ENCODE measurements around the gene DLL3. TPM values are rescaled to one million over a fixed set of nuclear protein-coding genes. Genes with fewer than 3 reads are reported as not detected.

DLL3 gene
- polyA plus RNA-seq, 12 donors: 0.08 to 0.25 (median 0.16) TPM; not detected in 3

DNA sequence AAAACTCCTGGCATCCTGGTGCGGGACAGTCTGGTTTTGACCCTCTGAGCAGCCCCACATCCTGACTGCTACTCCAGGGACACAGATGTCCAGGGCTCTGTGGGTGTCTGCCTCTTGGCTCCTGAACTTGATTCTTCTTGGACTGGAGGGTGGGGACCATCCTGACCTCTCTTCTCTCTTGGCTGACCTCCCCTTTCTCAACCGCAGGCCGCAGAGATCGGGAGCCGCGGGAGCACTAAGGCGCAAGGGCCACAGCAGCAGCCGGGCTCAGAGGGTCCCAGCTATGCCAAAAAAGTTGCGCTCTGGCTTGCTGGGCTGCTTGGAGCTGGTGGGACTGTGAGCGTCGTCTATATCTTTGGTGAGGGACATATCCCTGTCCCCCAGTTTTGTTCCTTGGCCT, 17.1 kb upstream of the DLL3 start:
- DNase-seq: no peak

DNA sequence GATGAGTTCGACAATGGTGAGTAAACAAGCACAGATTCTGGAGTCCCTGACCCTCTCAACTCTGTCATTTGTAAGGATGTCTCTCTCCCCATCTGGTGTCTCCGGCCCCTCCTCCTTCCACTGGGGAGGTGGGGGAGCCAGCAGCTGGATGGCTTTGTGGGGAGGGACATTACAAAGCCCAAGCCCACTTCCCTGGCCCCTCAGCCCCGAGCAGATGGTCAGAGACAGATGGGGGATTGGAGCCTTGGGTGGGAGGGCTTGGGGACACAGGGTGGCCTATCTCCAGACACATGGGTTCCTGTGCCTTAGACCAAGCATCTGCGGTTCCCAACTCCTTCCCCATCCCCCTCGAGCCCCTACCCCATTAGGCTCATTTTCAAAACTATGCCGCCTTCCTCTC, 15.6 kb upstream of the DLL3 start:
- no peak for DNase-seq

DNA sequence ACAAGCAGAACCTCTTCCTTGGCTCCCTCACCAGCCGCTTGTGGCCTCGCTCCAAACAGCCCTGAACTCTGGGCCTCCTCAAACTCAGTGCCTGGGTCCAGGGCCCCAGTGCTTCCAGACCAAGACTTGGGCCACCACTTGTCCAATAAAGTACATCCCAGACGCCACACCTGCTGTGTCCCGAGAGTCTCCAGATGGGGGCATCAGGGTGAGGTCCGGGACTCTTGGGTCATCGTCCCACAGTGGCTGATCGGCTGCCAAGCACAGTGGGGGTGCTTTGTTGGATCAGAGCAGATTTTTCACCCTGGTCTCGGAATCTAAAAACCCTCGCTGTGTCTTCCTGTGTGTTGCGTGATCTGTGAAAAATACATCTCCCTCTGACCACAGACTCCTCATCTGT, 9.0 kb upstream of the DLL3 start:
- no peak for DNase-seq

DNA sequence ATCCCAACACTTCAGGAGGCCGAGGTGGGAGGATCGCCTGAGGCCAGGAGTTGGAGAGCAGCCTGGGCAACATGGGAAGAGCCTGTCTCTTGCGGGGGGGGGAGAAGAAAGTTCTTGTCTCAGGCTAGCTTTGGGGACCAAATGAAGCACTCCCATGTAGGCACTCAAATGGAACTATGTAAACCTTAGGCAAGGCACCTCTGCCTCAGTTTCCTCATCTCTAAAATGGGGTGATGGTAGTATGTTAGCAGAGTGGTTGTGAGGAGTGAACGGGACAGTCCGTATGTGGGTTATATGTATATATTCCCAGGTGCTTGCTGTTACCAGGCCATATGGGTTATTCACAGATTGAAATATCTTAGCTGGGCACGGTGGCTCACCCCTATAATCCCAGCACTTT, 6.5 kb upstream of the DLL3 start:
- DNase-seq: no peak

DNA sequence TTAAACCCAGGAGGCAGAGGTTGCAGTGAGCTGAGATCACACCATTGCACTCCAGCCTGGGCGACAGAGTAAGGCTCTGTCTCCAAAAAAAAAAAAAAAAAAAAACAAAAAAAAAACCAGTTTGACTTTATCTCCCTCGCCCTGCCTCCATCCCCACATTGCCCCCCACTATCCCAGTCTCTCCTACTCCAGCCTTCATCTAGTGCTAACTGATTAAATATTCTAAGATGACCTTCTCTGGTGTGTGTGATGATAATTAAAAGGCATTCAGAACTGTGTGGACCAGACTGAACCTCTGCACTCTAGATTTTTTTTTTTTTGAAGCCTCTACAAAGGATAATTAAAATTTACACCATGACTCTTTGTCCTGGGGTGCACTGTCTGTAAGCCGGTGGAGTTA, 6.0 kb upstream of the DLL3 start:
- DNase-seq: no peak

DNA sequence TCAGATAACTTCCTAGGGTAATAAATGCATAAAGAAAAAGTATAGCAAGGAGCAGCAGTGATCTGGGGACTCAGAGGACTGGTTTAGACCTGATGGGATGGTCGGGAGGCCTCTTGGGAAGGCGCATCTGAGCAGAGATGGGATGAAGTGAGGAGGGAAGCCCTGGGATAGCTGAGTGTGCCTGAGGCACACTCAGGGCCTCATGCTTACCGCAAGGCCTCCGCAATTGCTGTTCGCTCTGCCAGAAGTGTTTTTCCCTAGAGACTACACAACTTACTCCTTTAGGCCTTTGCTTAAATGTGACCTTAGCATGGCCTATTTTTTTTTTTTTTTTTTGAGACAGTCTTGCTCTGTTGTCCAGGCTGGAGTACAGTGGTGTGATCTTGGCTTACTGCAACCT, 4.1 kb upstream of the DLL3 start:
- no peak for DNase-seq

DNA sequence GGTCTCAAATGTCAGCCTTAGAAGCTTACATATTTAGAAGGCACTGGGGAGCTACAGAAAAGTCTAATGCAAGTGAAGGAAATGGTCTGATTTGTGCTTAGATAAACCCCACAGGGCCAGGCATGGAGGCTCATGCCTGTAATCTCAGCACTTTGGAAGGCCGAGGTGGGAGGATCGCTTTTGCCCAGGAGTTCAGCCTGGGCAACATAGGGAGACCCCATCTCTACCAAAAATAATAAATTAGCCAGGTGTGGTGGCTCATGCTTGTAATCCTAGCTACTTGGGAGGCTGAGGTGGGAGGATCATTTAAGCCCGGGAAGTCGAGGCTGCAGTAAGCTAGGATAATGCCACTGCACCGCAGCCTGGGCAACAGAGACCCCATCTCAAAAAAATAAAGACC, 2.7 kb upstream of the DLL3 start:
- DNase-seq: no peak

DNA sequence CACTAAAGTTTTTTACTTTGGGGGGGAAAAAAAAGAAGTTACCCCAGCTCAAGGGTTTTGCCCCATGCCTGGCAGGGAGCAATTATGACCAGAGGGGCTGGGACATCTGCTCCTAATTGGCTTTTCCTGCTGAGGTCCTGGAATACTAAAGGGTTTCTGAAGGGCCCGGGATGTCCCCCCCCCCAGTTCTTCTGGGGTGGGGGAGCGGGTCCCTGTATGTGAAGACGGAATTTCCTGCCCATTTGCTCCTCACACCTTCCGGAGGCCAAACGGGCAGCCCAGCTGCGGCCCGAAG, 1.1 kb upstream of the DLL3 start:
- no peak for DNase-seq

DNA sequence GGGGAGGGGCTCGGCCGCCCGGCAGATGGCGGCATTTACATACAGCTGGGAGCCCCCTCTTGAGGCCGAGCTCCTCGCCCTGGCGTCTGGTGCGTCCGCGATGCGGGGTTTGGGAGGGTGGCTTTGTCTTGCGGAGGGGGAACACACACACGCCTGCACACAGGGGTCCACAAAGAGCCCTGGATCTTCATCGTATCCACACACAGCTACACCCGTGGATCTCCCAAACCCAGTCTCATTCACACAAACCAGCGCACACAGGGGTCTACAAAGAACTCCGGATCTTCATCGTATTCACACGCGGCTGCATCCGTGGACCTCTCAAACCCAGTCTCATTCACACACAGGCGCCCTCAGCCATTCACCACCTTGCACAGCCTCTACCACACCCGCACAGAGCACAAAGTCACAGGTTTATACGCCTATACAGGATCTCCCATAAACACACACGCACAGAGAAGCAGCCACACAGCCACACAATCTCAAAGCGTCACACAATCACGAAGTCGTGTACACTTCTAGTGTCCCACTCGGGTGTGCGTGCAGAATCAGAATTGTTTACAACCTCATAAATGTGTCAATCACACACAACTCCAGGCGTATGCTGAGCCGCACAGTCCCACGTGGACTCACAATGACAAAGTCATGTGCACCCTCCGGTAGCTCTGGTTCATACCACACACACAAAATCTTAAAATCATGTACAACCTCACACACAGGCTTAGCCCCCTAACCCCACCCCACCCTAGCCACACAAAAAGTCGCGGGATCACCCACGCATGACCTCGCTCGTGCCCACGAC, 550 bp upstream of the DLL3 start:
- DNase-seq: no peak

DNA sequence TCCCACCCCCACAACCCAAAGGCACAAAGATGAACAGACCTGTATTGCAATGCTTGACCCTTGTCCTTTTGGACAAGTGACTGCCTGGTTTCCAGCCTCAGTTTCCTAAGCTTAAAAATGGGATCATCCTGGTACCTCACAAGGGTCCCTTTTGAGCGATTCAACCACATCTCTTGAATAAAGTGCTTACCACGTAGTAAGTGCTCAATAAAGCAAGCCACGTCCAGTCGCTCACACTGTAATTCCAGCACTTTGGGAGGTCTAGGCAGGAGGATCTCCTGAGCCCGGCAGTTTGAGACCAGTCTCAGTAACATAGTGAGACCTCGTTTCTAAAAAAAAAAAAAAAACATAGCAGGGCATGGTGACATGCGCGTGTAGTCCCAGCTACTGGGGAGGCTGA, 1.2 kb downstream of the DLL3 start:
- DNase-seq: no peak

DNA sequence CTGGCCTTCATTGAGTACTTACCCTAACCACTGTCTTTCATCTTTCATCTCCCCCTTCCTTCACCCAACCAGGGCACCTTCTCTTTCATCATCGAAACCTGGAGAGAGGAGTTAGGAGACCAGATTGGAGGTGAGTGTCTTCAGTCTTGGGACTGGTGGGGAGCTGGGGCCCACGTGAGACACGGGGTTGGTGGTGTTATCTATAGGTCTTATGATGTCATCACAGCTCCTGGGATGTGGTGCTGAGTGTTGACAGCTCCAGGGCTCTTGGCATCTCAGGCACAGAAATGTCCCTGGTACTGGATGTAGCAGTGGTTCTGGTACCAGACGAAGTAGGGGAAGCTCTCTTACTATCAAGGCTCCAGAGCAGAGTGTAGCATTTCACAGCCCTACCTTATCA, 1.8 kb downstream of the DLL3 start:
- DNase-seq: no peak

DNA sequence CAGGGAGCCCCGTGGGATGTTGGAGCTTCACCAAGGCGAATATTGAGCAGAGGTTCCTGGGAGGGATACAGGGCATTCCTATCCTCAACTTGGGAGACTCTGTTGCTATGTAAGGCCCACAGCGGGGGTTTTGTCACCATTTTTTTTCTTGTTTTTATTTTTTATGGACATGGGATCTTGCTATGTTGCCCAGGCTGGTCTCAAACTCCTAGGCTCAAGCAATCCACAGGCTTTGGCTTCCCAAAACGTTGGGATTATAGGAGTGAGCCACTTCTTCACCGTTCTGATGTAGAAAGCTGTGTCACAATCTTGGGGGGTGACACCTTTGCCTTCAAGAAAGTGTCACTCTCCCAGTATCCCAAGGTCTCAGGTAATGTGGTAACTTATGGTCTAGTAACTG, 2.6 kb downstream of the DLL3 start:
- no peak for DNase-seq

DNA sequence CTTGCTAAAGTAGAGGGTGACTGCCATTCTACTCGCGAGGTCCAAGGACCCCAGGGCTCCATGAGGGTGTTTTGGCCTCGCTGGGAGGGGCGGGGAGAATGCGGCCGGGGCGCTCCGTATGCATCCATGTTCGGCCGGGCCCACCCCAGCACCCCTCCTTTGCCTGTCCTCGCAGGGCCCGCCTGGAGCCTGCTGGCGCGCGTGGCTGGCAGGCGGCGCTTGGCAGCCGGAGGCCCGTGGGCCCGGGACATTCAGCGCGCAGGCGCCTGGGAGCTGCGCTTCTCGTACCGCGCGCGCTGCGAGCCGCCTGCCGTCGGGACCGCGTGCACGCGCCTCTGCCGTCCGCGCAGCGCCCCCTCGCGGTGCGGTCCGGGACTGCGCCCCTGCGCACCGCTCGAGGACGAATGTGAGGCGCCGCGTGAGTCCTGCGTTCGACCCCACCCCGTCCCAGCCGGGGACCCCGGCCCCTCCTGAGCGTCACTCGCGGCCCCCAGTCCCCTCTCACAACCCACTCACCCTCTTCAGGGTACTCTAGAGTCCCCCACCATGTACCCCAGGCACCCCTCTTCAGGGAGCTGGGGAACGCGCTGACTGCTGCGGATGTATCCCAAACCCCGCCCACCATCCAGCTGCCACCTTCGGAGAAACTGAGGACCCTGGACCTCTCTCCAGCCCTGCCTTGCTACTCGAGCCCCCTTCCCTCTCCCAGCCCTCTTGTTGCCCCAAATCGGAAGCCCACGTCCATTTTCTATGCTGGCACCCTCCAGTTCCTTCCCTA, 4.1 kb downstream of the DLL3 start:
- DNase-seq: peak; percentile 59

DNA sequence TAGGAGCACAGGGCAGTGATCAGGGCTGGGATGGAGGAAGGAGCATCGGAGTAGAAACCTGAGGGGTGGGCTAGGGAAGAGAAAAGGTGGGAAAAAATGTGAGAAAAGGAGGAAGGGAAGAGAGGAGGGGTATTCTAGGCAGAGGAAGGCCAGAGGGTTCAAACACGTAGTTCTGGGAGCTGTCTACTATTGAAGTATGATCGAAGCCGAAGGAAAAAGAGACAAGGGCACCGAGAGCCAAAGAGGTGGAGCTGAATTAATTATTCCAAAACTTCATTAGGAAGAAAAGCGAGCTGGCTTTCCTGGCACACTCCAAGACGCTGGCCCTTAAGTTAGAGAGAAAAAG, 7.8 kb downstream of the DLL3 start:
- no peak for DNase-seq

DNA sequence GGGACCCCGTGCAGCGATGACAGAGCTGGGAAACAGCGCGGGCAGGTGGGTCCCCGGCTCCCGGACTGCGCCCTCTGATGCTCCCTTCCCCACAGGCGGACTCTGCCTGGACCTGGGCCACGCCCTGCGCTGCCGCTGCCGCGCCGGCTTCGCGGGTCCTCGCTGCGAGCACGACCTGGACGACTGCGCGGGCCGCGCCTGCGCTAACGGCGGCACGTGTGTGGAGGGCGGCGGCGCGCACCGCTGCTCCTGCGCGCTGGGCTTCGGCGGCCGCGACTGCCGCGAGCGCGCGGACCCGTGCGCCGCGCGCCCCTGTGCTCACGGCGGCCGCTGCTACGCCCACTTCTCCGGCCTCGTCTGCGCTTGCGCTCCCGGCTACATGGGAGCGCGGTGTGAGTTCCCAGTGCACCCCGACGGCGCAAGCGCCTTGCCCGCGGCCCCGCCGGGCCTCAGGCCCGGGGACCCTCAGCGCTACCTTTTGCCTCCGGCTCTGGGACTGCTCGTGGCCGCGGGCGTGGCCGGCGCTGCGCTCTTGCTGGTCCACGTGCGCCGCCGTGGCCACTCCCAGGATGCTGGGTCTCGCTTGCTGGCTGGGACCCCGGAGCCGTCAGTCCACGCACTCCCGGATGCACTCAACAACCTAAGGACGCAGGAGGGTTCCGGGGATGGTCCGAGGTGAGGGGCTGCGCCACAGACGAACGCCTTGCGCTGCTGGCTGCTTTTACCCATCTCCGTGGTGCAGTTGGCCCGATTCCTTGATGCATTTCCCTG, 8.4 kb downstream of the DLL3 start:
- no peak for DNase-seq

DNA sequence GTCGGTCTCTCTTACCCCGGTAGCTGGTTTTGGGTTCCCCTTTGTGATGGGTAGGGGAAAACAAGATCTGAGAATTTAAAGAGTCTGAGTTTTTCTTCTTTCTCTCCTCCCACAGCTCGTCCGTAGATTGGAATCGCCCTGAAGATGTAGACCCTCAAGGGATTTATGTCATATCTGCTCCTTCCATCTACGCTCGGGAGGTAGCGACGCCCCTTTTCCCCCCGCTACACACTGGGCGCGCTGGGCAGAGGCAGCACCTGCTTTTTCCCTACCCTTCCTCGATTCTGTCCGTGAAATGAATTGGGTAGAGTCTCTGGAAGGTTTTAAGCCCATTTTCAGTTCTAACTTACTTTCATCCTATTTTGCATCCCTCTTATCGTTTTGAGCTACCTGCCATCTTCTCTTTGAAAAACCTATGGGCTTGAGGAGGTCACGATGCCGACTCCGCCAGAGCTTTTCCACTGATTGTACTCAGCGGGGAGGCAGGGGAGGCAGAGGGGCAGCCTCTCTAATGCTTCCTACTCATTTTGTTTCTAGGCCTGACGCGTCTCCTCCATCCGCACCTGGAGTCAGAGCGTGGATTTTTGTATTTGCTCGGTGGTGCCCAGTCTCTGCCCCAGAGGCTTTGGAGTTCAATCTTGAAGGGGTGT, 9.1 kb downstream of the DLL3 start:
- DNase-seq: no peak

DNA sequence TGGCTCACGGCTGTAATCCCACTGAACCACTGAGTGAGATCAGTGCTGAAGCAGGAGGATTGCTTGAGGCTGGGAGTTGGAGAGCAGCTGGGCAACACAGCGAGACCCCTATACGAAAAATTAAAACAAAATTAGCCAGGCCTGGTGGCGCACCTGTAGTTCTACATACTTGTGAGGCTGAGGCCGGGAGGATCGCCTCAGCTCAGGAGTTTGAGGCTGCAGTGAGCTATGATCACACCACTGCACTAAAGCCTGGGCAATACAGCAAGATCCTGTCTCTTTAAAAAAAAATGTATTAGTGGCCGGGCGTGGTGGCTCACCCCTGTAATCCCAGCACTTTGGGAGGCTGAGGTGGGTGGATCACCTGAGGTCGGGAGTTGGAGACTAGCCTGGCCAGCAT, 9.9 kb downstream of the DLL3 start:
- no peak for DNase-seq

DNA sequence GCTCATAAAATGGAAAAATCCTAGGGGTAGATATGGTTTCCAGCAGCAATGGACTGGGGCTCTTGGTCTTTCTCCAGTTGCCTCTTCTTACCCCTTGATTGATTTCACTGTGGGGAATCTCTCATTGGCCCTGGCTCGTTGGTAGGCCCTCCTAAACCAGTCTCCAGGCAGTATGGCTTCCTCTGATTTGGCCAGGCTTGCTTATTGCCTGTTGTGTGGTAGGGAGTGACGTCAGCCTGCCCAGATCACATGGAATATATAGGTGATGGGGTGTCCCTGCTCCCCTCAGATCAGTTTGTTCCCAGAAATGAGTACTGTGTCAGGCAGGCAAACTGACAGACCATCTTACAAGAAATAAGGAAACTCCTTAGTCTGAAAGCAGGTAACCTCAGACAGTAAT, 10.5 kb downstream of the DLL3 start:
- DNase-seq: no peak

DNA sequence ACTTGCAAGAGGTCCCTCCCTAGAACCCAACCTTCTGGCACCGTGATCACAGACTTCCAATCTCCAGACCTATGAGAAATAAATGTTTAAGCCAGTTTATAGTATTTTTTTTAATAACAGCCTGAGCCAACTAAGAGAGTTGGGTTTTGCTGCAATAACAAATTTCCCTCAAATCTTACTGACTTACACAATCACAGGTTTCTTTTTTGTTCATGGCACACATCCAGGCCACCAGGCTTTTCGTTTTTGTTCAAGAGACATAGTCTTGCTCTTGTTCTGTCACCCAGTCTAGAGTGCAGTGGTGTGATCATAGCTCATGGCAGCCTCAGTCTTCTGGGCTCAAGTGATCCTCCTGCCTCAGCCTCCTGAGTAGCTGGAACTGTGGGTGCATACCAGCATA, 14.2 kb downstream of the DLL3 start:
- no peak for DNase-seq

DNA sequence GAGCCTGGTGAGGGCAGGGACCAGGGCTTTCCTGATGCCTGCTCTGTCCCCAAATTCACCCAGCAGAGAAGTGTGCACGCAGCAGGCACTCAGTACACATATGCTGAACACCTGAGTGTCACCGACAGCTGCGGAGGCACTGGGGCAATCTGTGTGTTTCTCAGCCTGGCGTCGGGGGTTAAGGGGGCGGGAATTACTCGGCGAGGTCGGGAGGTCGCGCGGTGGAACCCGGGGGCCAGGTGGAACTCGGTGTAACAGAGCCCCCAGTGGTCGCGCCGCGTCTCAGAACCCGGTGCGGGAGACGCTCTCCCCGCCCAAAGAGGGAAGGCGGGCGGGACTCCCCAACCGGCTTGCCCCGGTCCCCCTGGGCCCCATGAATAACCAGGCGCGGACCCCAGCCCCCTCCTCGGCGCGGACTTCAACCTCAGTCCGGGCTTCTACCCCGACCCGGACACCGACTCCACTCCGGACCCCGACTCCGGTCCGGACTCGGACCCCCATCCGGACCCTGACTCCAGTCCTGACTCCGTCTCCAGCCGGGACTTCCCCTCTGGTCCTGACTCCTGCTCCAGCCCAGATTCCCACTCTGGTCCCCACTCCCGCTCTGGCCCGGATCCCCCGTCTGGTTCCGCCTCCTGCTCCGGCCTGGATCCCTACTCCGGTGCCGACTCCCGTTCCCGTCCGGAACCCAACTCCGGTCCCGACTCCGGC, 16.2 kb downstream of the DLL3 start, which contains the start of gene SELENOV:
Gene SELENOV (plus strand): TSS at position 300 of the 711 bp plus-strand sequence. CDS start 74 bp downstream, at position 374.
- DNase-seq: no peak

DNA sequence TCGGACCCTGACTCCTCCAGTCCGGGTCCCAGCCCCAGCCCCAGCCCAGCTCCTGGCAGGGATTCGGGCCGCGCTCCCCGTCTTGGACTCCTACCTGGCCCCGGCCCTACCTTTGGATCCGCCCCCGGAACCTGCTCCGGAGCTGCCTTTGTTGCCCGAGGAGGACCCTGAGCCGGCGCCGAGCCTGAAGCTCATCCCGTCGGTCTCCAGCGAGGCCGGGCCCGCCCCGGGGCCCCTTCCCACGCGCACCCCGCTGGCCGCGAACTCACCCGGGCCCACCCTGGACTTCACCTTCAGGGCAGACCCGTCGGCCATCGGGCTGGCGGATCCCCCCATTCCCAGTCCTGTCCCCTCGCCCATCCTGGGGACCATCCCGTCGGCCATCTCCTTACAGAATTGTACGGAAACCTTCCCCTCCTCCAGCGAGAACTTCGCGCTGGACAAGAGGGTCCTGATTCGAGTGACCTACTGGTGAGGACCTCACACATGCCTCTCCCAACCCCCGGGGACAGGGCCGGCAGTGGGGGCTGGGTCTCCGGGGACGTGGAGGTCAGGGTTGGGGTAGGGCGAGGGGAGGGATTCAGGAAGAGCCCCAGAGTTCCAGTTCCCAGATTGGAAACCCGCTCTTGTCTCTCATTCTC, 16.9 kb downstream of the DLL3 start:
- no peak for DNase-seq
